Progenitor cell of endocrine pancreas (in vitro differentiated cells): ENCODE data around the gene TOP3A. TPM values are rescaled to one million over a fixed set of nuclear protein-coding genes. Genes with fewer than 3 reads are reported as not detected.
A peak's percentile ranks its signal among the peaks of the same experiment; 100 is the strongest.

ENCODE experiments used
- DNase-seq: peaks from one replicate; pipeline ENCODE4 v3.0.0; 2021; ENCODE audit warnings: low spot score; ENCODE audit not compliant: unreplicated experiment
- H3K27ac Mint-ChIP-seq: 2 replicates; pipeline ENCODE4 v1.8.0; 2021; ENCODE audit warnings: mild to moderate bottlenecking, moderate library complexity, mixed read lengths
- H3K27me3 Mint-ChIP-seq: 2 replicates; pipeline ENCODE4 v1.8.0; 2021; ENCODE audit warnings: mixed read lengths
- H3K36me3 Mint-ChIP-seq: 2 replicates; pipeline ENCODE4 v1.8.0; 2022; ENCODE audit warnings: mixed read lengths; ENCODE audit not compliant: insufficient read depth
- H3K4me1 Mint-ChIP-seq: 2 replicates; pipeline ENCODE4 v1.8.0; 2021; ENCODE audit warnings: low read depth, mixed read lengths
- H3K4me3 Mint-ChIP-seq: 2 replicates; pipeline ENCODE4 v1.8.0; 2021; ENCODE audit warnings: low read depth, mild to moderate bottlenecking, moderate library complexity, mixed read lengths
- H3K9me3 Mint-ChIP-seq: 2 replicates; pipeline ENCODE4 v1.8.0; 2021; ENCODE audit warnings: low read depth, mixed read lengths
- total RNA-seq: library from RNA; stranded (reverse); gene quantifications from 2 replicates; pipeline ENCODE4 v1.2.1, GENCODE V29; 2021
- TF ChIP-seq, protein P1 (sequence below): fragments of 200-600 bp; sonication (generic); IDR thresholded peaks from one replicate; pipeline ENCODE4 v1.5.0; 2021; ENCODE audit warnings: antibody characterized with exemption, mild to moderate bottlenecking; ENCODE audit not compliant: unreplicated experiment

Gene TOP3A
- total RNA-seq, 1 donor from 2014 or later = 60.4 TPM

GRCh38 chr17:18228176-18228682 is 86.6 kb downstream of the TOP3A start:
- TF ChIP-seq, protein P1, sequence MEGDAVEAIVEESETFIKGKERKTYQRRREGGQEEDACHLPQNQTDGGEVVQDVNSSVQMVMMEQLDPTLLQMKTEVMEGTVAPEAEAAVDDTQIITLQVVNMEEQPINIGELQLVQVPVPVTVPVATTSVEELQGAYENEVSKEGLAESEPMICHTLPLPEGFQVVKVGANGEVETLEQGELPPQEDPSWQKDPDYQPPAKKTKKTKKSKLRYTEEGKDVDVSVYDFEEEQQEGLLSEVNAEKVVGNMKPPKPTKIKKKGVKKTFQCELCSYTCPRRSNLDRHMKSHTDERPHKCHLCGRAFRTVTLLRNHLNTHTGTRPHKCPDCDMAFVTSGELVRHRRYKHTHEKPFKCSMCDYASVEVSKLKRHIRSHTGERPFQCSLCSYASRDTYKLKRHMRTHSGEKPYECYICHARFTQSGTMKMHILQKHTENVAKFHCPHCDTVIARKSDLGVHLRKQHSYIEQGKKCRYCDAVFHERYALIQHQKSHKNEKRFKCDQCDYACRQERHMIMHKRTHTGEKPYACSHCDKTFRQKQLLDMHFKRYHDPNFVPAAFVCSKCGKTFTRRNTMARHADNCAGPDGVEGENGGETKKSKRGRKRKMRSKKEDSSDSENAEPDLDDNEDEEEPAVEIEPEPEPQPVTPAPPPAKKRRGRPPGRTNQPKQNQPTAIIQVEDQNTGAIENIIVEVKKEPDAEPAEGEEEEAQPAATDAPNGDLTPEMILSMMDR = no peak
- H3K9me3 Mint-ChIP-seq = no peaks in the 10 kb centered on the region
- peak overlapping the region; percentile 70 for H3K27ac Mint-ChIP-seq
- H3K27me3 Mint-ChIP-seq = no peaks in the 10 kb centered on the region
- H3K4me1 Mint-ChIP-seq = peaks cover 33% of the 10 kb centered on the region
- H3K36me3 Mint-ChIP-seq = no peaks in the 10 kb centered on the region
- DNase-seq = no peak
- H3K4me3 Mint-ChIP-seq = no peak overlapping the region

- H3K27me3 Mint-ChIP-seq = no peaks in the 10 kb centered on the region
- no peaks in the 10 kb centered on the region for H3K9me3 Mint-ChIP-seq
- peaks cover 33% of the 10 kb centered on the region for H3K4me1 Mint-ChIP-seq
- H3K4me3 Mint-ChIP-seq = no peak overlapping the region
- DNase-seq = no peak
- TF ChIP-seq, protein P1 = no peak
- H3K27ac Mint-ChIP-seq = no peak overlapping the region
- no peaks in the 10 kb centered on the region for H3K36me3 Mint-ChIP-seq
Measured at GRCh38 chr17:18227635-18228034, 87.2 kb downstream of the TOP3A start.

- Mint-ChIP-seq H3K27ac (peak overlapping the region; percentile 91), H3K36me3 (no peaks in the 10 kb centered on the region), H3K4me1 (peaks cover 33% of the 10 kb centered on the region), H3K27me3 (no peaks in the 10 kb centered on the region), H3K9me3 (no peaks in the 10 kb centered on the region), H3K4me3 (peak overlapping the region; percentile 99)
- no peak for DNase-seq
- TF ChIP-seq, protein P1 = no peak
Measured at GRCh38 chr17:18226284-18226945, 88.4 kb downstream of the TOP3A start.

- TF ChIP-seq, protein P1 = no peak
- Mint-ChIP-seq H3K4me1 (peaks cover 28% of the 10 kb centered on the region), H3K27me3 (no peaks in the 10 kb centered on the region), H3K27ac (peak overlapping the region; percentile 91), H3K9me3 (no peaks in the 10 kb centered on the region), H3K4me3 (peak overlapping the region; percentile 99), H3K36me3 (no peaks in the 10 kb centered on the region)
- peak; percentile 37 for DNase-seq
Measured at GRCh38 chr17:18225642-18226283, 89.0 kb downstream of the TOP3A start.

- no peaks in the 10 kb centered on the region for H3K27me3 Mint-ChIP-seq
- DNase-seq = peak; percentile 97
- peaks cover 28% of the 10 kb centered on the region for H3K4me1 Mint-ChIP-seq
- H3K27ac Mint-ChIP-seq = peak within 1 kb of the TSS; percentile 95
- no peaks in the 10 kb centered on the region for H3K36me3 Mint-ChIP-seq
- peak within 1 kb of the TSS; percentile 99 for H3K4me3 Mint-ChIP-seq
- H3K9me3 Mint-ChIP-seq = no peaks in the 10 kb centered on the region
- TF ChIP-seq, protein P1 = no peak
Measured at GRCh38 chr17:18225121-18225641, 89.6 kb downstream of the TOP3A start, which contains the start of gene LLGL1. LLGL1 (plus strand) TSS chr17:18225635; CDS start chr17:18225683, 48 bp downstream.
